ENCODE results near the gene F11R.
"Not testable (repeated sequence)": the region's sequence is repeated elsewhere in the genome, so short reads cannot be mapped to it uniquely, and the experiment has no call there.

F11R gene

DNA sequence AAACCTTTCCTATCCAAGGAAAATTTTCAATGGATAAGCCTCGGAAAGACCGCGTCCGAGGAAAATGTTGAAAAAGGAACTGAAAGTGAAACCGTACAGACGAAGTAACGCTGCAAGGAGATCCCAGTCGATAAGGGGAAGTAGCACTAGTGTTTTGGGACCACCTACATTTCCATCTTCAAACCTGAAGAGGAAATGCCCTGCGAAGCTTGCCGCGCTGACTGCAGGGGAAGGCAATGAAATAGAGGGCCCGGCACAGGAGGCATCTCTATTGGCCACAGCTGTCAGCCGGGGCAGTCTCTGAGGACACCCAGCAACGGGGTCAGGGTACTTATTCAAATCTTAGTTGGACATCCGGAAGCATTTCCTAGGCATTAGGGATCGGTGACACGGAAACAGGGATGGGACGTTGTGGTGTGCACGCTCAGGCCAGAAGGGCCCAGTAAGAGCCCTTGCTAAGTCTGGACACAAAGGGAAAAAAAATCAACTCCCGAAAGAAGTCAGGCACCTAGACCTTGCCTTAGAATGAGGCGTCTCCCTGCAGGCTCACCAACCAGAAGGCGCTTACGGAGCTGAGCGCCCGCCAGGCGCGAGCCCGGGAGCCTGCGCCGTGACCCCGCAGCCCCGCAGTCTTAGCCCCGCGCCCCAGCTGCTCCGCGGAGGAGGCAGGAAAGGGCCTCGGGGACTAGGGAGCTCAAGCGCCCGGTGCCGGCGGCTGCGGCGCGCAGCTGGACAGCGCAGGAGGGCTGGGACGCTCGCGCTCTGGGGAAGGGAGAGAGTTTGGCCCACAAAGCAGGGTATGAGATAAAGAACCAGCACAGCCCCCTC lies 24.2 kb upstream of the F11R start:
- in situ Hi-C loops (cut with MboI; ENCODE audit: low sequenced_read_pairs) = no loop called here

DNA sequence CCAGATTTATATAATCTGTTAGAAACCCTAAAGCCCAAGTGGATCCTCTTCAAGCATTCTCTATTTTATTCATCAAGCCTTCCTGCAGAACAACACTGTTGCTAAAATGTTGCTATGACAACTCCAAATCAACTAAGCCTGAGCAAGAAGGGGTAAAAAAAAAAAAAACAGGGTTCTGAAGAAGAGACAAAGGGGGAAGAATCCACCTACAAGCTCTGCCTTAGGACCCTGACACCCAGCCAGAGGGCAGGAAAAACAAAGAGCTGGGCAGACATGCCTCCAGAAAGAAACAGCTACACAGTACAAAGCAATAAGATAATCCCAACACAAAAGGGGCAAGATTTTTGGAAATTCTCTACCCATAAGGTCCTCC lies 23.6 kb upstream of the F11R start:
- in situ Hi-C loops (cut with MboI; ENCODE audit: low sequenced_read_pairs) = no loop called here

DNA sequence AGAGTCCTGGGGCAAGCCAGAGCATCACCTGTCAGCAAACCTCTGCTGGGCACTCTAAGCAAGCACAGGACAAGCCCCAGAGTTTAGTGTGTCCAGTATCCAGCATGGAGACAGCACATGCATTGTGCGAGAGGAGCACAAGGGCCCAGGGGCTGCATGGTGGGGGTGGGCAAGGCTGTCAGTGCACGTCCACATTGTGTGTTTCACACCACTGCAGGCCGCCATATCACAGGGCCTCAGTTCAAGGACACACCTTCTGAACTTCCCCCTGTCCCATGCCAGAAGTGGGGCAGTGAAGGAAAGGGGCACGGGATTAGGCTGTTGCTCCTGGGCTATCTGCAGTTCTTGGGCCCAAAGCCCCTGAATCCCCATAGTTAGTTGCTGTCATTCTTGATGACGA lies 18.6 kb upstream of the F11R start:
- in situ Hi-C loops (cut with MboI; ENCODE audit: low sequenced_read_pairs) = no loop called here

DNA sequence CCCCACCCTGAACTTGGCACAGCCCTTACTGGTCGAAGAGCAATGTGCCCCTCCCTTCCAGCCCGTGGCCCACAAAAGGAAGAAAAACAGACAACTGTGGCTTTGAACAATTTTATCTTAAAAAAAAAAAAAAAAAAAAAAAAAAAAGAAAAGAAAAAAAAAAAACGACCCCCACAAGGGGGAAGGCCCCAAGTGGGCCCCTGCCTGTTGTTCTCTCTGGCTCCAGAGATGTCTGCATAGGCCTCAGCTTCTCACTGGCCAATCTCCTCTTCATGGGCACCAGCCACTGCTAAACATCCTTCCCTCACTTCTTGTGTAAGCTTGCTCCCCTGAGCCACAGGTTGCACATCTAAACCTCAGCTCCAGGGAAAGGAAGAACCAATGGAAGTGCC lies 18.2 kb upstream of the F11R start:
- in situ Hi-C loops (cut with MboI; ENCODE audit: low sequenced_read_pairs) = no loop called here

DNA sequence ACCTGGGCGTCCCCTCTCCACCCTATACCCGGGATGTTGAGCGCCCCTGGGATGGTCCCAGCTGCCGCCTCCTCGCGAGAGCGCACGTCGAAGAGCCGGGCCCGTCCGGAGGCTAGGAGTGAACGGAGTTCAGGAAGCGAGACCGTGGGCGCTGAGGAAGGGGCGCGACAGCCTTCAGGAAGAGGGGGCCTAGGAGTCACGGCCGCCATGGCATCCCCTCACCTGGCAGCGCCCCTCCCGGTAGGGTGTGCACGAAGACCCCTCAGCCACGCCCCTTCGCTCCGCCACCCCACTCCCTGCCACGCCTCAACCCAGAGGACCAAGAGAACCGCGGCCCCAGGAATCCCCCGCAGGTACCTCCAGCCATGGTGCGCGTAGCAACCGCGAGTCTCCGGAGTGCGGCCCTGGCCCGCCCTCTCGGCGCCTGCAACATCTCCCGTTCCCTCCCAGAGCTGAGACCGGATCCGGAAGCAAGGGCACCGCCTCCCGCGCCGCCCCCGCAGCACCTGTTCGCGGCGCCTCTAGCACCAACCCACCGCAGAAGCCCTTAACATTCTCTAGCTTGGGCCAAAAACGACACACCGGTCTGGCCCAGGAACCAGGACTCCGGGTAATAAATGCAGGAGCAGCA lies 17.7 kb upstream of the F11R start, which contains the start of gene TSTD1:
Gene TSTD1, minus strand, starts transcription at position 442 of the 631 bp plus-strand sequence. Its CDS starts 75 bp downstream, at position 367.
- in situ Hi-C loops (cut with MboI; ENCODE audit: low sequenced_read_pairs) = no loop called here

DNA sequence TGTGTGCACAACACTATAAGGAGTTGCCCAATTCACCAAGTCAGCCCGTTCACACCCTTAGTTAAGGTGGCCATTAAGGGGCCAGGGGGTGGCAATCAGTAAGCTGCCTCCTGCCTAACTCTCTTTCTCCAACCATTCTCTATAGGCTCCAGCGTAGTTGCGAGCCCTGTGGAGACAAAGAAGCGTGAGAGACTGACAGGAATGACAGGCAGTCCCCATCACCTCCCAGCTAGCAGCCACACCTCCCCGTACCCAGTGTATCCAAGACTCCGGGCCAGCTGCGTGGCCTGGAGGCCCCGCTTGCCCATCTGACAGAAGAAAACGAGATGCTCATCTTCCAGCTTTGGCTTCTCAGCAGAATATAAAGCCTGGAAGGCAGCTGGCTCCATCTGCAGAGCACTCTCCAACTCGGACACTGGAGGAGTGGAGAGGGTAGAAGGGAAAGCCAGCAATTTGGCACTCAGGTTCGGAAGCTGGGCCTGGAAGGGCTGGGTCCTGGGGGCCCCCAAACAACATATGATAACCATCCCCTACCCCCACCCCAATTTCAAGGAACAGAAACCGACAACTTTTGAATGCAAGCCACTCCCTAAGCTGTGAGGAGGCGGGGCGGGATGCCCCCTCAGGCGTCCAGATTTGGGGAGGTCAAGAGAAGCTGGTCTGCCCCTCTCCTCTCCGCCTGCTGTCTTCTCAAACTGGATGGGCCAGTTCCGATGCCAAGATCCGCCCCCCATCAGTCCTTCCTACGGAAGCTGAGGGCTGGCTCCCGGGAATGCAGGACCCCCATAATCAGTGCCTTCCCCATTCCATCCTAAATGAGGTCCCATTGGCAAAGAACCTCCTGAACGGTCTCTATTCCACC lies 16.9 kb upstream of the F11R start:
- in situ Hi-C loops (cut with MboI; ENCODE audit: low sequenced_read_pairs) = no loop called here

DNA sequence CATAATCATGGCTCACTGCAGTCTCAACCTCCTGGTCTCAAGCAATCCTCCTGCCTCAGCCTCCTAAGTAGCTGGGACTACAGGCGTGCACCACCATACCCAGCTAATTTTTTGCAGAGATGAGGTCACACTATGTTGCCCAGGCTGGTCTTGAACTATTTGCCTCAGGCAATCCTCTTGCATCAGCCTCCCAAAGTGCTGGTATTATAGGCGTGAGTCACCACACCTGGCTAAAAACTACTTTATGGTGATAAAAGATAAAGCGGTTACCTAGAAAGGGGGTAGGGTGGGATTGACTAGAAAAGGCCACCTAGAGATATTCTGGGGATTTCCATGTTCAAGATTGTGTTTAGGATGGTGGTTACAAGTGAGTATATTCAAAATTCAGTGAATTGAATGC lies 12.8 kb upstream of the F11R start:
- in situ Hi-C loops (cut with MboI; ENCODE audit: low sequenced_read_pairs) = no loop called here

DNA sequence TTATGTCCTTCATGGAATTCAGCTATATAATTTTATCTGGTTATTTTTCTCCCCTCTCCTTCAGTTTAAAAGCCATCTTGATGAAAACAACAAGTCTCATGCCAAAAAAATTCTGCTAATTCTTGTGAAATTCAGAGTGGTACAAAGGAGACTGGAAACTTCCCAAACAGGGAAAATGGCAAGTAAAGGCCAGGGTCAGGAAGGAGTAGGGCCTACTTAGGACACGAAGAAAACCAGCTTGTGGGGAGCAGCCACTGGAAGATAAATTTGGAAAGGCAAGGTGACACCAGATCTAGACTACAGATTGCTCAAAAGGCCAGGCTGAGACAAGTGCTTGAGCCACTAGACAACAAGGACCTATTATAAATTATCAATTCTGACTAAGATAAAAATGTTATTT lies 11.5 kb upstream of the F11R start:
- in situ Hi-C loops (cut with MboI; ENCODE audit: low sequenced_read_pairs) = no loop called here

DNA sequence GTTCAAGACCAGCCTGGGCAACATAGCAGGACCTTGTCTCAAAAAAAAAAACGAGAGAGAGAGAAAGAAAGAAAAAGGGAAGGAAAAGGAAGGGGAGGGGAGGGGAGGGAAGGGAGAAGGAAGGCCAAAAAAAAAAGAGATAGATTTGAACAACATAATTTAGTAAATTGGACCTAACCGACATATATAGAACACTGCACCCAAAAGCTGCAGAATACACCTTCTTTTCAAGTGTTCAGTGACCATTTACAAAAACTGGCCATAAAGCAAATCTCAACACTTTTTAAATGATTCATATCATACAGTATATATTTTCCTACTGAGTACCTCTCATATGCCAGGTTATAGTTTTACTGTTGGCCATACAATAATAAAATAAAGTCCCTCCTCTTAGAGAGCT lies 10.9 kb upstream of the F11R start:
- in situ Hi-C loops (cut with MboI; ENCODE audit: low sequenced_read_pairs) = no loop called here

DNA sequence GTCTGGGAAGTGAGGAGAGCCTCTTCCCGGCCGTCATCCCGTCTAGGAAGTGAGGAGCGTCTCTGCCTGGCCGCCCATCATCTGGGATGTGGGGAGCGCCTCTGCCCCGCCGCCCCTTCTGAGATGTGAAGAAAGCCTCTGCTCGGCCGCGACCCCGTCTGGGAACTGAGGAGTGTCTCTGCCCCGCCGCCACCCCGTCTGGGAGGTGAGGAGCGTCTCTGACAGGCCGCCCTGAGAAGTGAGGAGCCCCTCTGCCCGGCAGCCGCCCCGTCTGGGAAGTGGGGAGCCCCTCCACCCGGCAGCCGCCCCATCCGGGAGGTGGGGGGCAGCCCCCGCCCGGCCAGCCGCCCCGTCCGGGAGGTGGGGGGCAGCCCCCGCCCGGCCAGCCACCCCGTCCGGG lies 8.5 kb upstream of the F11R start:
- in situ Hi-C loops (cut with MboI; ENCODE audit: low sequenced_read_pairs) = not testable (repeated sequence)

DNA sequence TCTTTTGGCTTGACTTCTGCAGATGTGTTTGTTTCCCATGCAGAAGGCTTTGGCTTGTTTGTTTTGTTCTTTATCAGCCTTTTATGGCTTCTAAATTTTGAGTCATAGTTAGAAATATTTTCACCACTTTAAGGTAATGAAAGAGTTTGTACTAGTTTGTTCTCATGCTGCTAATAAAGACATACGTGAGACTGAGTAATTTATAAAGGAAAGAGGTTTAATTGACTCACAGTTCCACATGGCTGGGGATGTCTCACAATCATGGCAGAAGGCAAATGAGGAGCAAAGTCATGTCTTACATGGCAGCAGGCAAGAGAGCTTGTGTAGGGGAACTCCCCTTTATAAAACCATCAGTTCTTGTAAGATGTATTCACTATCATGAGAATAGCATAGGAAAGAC lies 6.0 kb upstream of the F11R start:
- in situ Hi-C loops (cut with MboI; ENCODE audit: low sequenced_read_pairs) = not testable (repeated sequence)

DNA sequence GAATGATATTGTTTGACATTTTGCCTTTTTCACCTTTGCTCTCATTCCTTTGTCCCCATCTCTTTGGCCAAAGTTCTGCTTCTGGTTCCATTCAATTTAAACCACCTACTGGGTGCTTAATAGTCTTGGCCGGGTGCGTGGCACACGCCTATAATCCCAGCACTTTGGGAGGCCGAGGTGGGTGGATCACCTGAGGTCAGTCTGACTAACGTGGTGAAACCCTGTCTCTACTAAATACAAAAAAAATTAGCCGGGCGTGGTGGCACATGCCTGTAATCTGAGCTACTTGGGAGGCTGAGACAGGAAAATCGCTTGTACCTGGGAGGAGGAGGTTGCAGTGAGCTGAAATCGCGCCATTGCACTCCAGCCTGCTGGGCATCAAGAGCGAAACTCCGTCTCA lies 1.5 kb upstream of the F11R start:
- in situ Hi-C loops (cut with MboI; ENCODE audit: low sequenced_read_pairs) = not testable (repeated sequence)

DNA sequence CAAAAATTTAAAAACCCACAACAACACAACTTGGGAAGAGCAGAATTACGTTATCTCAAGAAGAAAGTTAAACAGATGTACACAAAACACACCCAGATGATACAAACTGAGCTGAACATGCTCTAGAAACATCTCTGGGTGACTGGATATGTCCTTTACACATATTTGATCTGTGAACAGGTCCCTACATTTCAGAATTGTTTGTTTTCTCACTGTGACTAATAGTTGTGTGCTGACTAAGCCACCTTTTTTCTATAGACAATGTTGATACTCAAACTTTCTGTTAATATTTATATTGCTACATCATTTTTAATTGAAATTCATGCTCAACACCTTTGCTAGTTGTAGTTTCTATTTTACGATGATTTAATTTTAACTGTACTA lies 1.0 kb upstream of the F11R start:
- in situ Hi-C loops (cut with MboI; ENCODE audit: low sequenced_read_pairs) = no loop called here

DNA sequence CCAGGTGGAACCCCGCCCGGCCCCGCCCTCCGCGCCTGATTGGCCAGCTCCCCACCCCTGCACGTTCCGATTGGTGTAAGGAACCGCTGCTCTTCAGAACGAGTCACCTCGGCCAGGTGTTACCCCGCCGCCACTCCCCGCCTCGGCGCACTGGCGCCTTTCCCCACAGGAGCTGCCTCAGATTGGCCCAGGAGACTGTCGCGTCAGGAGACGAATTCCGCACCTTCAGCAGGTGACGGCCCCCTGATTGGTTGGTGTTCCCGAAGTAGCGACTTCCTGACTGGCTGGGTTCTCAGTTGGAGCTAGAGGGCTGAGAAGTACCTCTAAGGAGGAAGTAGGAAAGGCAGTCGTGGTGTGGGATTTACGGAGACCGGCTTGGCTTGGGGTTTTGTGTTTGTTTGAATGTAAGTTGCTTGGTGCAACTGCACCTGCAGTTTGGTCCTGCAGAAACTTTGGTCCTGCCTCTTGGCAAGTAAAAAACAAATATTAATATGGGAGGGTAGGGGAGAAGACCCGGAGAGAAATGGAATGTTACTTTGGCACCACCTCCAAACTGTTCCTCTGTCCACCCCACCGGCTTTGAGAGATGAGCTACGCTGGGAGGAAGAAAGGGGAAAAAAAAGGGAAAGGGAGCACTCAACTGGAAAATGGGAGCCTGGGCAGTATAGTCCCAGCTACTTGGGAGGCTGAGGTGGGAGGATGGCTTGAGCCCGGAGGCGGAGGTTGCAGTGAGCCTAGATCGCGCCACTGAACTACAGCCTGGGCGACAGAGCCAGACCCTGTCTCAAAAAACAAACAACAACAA lies 415 bp upstream of the F11R start:
- in situ Hi-C loops (cut with MboI; ENCODE audit: low sequenced_read_pairs) = no loop called here

DNA sequence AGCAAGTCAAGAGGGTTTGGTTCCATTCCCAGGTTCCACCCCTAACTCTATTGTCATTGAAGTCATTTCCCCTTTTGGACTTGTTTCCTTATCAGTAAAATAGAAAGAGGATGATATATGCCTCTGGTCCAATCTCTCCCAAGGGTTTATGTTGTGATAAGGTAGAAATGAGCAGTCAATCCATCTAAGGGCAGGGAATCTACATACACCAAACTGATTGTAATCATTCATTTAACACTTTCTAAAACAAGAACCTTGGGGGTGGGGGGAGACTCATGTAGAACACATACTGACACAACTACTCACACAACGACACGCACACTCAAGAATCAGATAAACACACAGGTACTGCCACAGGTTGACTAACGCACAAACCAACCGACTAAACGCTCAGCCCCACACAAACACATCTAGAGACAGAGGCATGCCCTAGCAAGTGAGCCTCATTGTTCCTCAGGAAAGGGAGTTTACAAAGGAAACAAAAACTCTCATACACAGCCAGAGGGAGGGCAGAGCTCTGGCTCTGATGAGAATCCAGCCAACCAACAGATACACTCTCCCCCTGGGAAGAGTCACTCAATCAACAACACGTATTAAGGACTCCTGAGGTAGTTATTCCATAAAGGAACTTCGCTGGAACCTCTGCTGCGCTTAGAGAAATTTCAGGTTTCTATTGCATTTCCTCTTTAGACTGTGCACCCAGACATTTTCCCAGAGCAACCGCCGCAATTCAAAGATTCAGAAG lies 1.0 kb downstream of the F11R start:
- in situ Hi-C loops (cut with MboI; ENCODE audit: low sequenced_read_pairs) = no loop called here

DNA sequence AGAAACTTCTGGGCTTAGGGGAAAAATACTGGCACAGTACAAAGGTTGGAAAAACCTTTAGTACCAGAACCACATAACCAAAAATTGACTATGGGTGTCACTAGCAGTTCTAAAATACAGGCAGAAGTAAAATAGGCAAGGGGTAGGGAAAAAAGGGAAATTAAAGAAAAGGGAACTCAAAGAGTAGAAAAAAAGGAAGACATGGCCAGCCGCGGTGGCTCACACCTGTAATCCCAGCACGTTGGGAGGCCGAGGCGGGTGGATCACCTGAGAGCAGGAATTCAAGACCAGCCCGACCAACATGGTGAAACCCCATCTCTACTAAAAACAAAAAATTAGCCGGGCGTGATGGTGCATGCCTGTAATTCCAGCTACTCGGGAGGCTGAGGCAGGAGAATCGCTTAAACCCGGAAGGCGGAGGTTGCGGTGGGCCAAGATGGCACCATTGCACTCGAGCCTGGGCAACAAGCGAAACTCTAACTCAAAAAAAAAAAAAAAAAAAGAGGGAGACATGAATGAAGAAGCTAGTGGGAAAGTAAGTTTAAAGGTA lies 1.8 kb downstream of the F11R start:
- in situ Hi-C loops (cut with MboI; ENCODE audit: low sequenced_read_pairs) = not testable (repeated sequence)

DNA sequence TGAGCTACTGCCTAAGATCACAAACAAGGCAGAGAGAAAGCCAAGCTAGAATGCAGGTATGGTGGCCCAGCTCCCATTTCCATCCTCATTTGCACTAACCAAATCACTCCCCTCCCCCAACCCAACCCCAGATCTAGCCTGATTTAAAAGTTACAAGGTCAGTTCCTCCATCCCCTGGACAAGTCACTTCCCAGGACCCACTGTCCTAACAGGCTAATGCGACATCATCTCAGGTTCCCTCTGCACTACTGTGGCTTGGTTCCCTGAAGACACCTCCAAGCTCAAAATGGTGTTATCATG lies 2.4 kb downstream of the F11R start:
- in situ Hi-C loops (cut with MboI; ENCODE audit: low sequenced_read_pairs) = no loop called here

DNA sequence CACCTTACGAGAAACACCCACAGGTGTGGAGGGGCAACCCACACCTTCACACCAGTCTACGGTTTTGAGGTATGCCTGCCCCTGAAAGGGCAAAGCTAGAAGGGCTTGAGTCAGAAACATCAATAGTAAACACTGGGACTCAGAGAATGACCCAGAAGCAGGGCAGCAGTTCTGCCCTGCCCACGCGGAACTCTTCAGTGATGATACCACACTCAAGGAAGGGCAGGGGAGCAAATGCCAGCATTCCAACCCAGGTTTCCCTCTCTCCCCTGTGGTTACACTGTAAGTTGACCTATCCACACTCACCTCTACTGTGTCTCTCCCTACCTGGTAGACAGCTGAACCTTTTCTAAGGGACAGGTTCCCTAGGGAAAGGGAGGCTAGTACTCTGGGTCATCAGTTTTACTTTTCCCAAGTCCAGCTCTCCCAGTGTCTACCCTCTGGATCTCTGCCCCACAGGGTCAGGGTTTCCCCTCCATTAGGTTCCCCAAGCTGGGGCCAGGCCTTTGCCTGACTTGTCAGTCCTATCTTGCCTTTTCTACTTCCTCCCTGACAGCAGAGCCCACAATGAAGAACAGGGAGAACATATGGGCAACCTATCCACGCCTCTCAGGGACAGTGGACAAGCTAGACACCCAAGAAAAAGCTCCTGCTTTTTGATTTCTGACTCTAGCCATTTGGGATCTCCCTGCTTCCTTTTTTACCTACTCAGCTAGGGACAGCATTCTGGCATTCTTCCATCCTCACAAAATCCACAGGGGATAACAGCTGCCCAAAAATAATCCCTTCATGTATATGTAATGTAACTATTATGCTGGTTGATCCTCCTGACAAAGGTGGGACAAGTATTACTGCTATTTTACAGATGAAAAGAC lies 3.0 kb downstream of the F11R start:
- in situ Hi-C loops (cut with MboI; ENCODE audit: low sequenced_read_pairs) = no loop called here

DNA sequence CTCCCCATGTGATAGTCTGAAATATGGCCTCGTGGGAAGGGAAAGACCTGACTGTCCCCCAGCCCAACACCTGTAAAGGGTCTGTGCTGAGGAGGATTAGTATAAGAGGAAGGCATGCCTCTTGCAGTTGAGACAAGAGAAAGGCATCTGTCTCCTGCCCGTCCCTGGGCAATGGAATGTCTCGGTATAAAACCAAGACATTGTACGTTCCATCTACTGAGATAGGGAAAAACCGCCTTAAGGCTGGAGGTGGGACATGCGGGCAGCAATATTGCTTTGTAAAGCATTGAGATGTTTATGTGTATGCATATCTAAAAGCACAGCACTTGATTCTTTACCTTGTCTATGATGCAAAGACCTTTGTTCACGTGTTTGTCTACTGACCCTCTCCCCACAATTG lies 3.8 kb downstream of the F11R start:
- in situ Hi-C loops (cut with MboI; ENCODE audit: low sequenced_read_pairs) = not testable (repeated sequence)

Measured in hTERT RPE-1 (cell line).